HEK293 (cell line): ENCODE data around the gene RPL29.

Source experiments
- MEIS1 ChIP-seq: sonication (generic); formaldehyde crosslinking; IDR thresholded peaks from 2 replicates; pipeline ENCODE4 v1.8.1; 2022; ENCODE audit warnings: missing genetic modification reagents, mild to moderate bottlenecking, borderline replicate concordance
- MZF1 ChIP-seq: fragments of 450-650 bp; formaldehyde crosslinking; IDR thresholded peaks from 2 replicates; pipeline ENCODE4 v1.5.1; 2017; ENCODE audit warnings: missing biosample characterization, missing genetic modification characterization, borderline replicate concordance
- OVOL3 ChIP-seq: fragments of 450-650 bp; formaldehyde crosslinking; IDR thresholded peaks from 2 replicates; pipeline ENCODE4 v1.5.1; 2016; ENCODE audit warnings: missing biosample characterization, missing genetic modification characterization
- REPIN1 ChIP-seq: fragments of 450-650 bp; formaldehyde crosslinking; IDR thresholded peaks from 2 replicates; pipeline ENCODE4 v1.5.1; 2017; ENCODE audit warnings: missing biosample characterization, missing genetic modification characterization, low read depth
- YY1 ChIP-seq: fragments of 450-650 bp; formaldehyde crosslinking; IDR thresholded peaks from 2 replicates; pipeline ENCODE4 v1.5.1; 2018; ENCODE audit warnings: missing biosample characterization, missing genetic modification characterization
- ZBTB7A ChIP-seq: fragments of 450-650 bp; formaldehyde crosslinking; IDR thresholded peaks from 2 replicates; pipeline ENCODE4 v1.5.1; 2016; ENCODE audit warnings: low read depth, missing biosample characterization, missing genetic modification characterization
- ZFHX2 ChIP-seq: fragments of 450-650 bp; formaldehyde crosslinking; conservative IDR thresholded peaks from 2 replicates; pipeline ENCODE4 v1.5.1; 2016; ENCODE audit warnings: missing biosample characterization, missing genetic modification characterization
- ZNF121 ChIP-seq: fragments of 450-650 bp; formaldehyde crosslinking; IDR thresholded peaks from 2 replicates; pipeline ENCODE4 v1.5.1; 2016; ENCODE audit warnings: missing biosample characterization, missing genetic modification characterization
- ZNF701 ChIP-seq: fragments of 450-650 bp; formaldehyde crosslinking; IDR thresholded peaks from 2 replicates; pipeline ENCODE4 v1.5.1; 2016; ENCODE audit warnings: missing biosample characterization, missing genetic modification characterization
- TF ChIP-seq, protein P1 (sequence below): fragments of 450-650 bp; formaldehyde crosslinking; IDR thresholded peaks from 2 replicates; pipeline ENCODE4 v1.5.1; 2016; ENCODE audit warnings: missing biosample characterization, missing genetic modification characterization
- TF ChIP-seq, protein P2 (sequence below): fragments of 450-650 bp; formaldehyde crosslinking; IDR thresholded peaks from 2 replicates; pipeline ENCODE4 v1.5.1; 2016; ENCODE audit warnings: missing biosample characterization, missing genetic modification characterization
- TF ChIP-seq, protein P3 (sequence below): fragments of 450-650 bp; formaldehyde crosslinking; IDR thresholded peaks from 2 replicates; pipeline ENCODE4 v1.5.1; 2016; ENCODE audit warnings: missing biosample characterization, missing genetic modification characterization, low read depth
- TF ChIP-seq, protein P4 (sequence below): fragments of 450-650 bp; formaldehyde crosslinking; IDR thresholded peaks from 2 replicates; pipeline ENCODE4 v1.5.0; 2017; ENCODE audit warnings: missing biosample characterization, missing genetic modification characterization, borderline replicate concordance

DNA sequence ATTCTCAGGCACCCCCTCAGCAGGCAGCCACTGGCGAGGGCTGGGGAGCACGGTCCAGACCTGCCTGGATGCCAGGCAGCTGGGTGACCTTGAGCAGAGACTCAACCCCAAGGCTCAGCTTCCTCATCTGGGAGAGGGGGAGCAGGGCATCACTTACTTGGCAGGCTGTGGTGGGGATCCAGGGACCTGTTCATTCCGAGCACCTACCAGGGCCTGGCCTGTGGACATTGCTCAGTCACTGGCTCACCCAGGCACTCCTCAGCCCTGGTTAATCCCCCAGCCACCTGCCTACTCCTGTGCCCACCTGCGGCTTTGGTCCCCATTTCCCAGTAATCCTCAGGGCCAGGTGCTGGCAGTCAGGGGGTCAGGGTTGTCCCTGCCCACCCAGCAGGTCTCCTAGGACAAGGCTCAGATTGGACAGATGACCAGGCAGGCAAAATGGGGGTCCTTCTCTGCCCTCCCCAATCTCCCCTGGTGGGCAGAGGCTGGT, 9.3 kb upstream of the RPL29 start:
- TF ChIP-seq, protein P1, sequence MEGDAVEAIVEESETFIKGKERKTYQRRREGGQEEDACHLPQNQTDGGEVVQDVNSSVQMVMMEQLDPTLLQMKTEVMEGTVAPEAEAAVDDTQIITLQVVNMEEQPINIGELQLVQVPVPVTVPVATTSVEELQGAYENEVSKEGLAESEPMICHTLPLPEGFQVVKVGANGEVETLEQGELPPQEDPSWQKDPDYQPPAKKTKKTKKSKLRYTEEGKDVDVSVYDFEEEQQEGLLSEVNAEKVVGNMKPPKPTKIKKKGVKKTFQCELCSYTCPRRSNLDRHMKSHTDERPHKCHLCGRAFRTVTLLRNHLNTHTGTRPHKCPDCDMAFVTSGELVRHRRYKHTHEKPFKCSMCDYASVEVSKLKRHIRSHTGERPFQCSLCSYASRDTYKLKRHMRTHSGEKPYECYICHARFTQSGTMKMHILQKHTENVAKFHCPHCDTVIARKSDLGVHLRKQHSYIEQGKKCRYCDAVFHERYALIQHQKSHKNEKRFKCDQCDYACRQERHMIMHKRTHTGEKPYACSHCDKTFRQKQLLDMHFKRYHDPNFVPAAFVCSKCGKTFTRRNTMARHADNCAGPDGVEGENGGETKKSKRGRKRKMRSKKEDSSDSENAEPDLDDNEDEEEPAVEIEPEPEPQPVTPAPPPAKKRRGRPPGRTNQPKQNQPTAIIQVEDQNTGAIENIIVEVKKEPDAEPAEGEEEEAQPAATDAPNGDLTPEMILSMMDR, result no peak
- TF ChIP-seq ZNF121 (tag by site-specific recombination) (no peak), YY1 (tag by site-specific recombination) (no peak), MZF1 (tag by site-specific recombination) (no peak), MEIS1 (CRISPR knock-in tag) (no peak), ZFHX2 (tag by site-specific recombination) (no peak), REPIN1 (tag by site-specific recombination) (no peak), ZBTB7A (tag by site-specific recombination) (no peak), ZNF701 (no peak), OVOL3 (tag by site-specific recombination) (no peak)
- TF ChIP-seq, protein P2, sequence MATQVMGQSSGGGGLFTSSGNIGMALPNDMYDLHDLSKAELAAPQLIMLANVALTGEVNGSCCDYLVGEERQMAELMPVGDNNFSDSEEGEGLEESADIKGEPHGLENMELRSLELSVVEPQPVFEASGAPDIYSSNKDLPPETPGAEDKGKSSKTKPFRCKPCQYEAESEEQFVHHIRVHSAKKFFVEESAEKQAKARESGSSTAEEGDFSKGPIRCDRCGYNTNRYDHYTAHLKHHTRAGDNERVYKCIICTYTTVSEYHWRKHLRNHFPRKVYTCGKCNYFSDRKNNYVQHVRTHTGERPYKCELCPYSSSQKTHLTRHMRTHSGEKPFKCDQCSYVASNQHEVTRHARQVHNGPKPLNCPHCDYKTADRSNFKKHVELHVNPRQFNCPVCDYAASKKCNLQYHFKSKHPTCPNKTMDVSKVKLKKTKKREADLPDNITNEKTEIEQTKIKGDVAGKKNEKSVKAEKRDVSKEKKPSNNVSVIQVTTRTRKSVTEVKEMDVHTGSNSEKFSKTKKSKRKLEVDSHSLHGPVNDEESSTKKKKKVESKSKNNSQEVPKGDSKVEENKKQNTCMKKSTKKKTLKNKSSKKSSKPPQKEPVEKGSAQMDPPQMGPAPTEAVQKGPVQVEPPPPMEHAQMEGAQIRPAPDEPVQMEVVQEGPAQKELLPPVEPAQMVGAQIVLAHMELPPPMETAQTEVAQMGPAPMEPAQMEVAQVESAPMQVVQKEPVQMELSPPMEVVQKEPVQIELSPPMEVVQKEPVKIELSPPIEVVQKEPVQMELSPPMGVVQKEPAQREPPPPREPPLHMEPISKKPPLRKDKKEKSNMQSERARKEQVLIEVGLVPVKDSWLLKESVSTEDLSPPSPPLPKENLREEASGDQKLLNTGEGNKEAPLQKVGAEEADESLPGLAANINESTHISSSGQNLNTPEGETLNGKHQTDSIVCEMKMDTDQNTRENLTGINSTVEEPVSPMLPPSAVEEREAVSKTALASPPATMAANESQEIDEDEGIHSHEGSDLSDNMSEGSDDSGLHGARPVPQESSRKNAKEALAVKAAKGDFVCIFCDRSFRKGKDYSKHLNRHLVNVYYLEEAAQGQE, result no peak
- TF ChIP-seq, protein P3, sequence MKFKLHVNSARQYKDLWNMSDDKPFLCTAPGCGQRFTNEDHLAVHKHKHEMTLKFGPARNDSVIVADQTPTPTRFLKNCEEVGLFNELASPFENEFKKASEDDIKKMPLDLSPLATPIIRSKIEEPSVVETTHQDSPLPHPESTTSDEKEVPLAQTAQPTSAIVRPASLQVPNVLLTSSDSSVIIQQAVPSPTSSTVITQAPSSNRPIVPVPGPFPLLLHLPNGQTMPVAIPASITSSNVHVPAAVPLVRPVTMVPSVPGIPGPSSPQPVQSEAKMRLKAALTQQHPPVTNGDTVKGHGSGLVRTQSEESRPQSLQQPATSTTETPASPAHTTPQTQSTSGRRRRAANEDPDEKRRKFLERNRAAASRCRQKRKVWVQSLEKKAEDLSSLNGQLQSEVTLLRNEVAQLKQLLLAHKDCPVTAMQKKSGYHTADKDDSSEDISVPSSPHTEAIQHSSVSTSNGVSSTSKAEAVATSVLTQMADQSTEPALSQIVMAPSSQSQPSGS, result no peak
- TF ChIP-seq, protein P4, sequence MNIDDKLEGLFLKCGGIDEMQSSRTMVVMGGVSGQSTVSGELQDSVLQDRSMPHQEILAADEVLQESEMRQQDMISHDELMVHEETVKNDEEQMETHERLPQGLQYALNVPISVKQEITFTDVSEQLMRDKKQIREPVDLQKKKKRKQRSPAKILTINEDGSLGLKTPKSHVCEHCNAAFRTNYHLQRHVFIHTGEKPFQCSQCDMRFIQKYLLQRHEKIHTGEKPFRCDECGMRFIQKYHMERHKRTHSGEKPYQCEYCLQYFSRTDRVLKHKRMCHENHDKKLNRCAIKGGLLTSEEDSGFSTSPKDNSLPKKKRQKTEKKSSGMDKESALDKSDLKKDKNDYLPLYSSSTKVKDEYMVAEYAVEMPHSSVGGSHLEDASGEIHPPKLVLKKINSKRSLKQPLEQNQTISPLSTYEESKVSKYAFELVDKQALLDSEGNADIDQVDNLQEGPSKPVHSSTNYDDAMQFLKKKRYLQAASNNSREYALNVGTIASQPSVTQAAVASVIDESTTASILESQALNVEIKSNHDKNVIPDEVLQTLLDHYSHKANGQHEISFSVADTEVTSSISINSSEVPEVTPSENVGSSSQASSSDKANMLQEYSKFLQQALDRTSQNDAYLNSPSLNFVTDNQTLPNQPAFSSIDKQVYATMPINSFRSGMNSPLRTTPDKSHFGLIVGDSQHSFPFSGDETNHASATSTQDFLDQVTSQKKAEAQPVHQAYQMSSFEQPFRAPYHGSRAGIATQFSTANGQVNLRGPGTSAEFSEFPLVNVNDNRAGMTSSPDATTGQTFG (tag by site-specific recombination), result no peak
